OCI-LY1 (cell line): ENCODE measurements around the gene CHD1.

Experiments
- CTCF ChIP-seq: fragments of 200-600 bp; sonication (generic), shearing (Covaris generic); IDR thresholded peaks from 2 replicates; pipeline ENCODE4 v1.5.1; 2017; ENCODE audit warnings: mild to moderate bottlenecking, antibody characterized with exemption, low read length, moderate library complexity, mixed read lengths
- EZH2 ChIP-seq: fragments of 200-600 bp; sonication (generic), shearing (Covaris generic); IDR thresholded peaks from 2 replicates; pipeline ENCODE4 v1.8.0; 2017; ENCODE audit warnings: borderline replicate concordance, mixed run types, mild to moderate bottlenecking, antibody characterized with exemption, low read length, moderate library complexity, mixed read lengths

GRCh38 chr5:98913911-98914310 lies 14.9 kb downstream of the CHD1 start:
- no peak for TF ChIP-seq CTCF
- TF ChIP-seq EZH2, result no peak
